ENCODE measurements around the gene NPL. TPM values are rescaled to one million over a fixed set of nuclear protein-coding genes. Genes with fewer than 3 reads are reported as not detected.

NPL gene
- total and polyA plus RNA-seq, 2 of the 13 experiments (the other 11 are each of a cell fraction or from before 2014, with no cell fraction given): 0.03 to 0.04 TPM

DNA sequence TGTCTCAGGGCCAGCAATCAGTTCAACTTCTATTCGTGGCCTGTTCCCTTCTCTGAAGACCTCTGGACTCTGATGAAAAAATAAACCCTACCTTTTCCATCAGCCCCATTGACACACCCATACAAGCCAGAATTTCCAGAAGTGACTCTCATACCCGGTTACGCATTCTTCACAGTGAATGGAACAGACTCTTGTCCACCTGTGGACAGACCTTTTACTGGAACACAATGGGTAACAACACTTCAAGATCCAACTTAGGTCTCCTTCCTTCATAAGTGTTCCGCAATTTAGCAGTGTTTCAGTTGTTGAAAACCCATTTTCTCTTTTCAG lies 2.6 kb upstream of the NPL start:
- WGBS (ENCODE audit: low lambda C conversion rate): 69% methylated on average over 4 of the region's 4 CpGs
- H3K9ac ChIP-seq (ENCODE audit: insufficient read depth, low read depth, low read length): no peak overlapping the region
- CTCF ChIA-PET (ENCODE audit: low intra/inter-chr PET ratio, low total read pairs): interaction anchor here (1.2 to 2.2 kb wide), 2 partner anchors 186 to 702 kb away, joined by 3 to 6 read pairs; no protein-coding TSS in a partner anchor
- in situ Hi-C loops (cut with HindIII; ENCODE audit: extremely low pct_ligation_motif_present, low pct_unique_long_range_greater_than_20kb) (loop anchor here (5.0 to 25.0 kb wide), 3 partner anchors 185 to 700 kb away; partner anchors contain the start of gene RGS16), intact Hi-C loops (cut with micrococcal nuclease; ENCODE audit: unreplicated experiment) (no loop called here)
- no TSS peak for BruUV-seq (replicated peaks)
- ATAC-seq: no peak
- no peak overlapping the region for H3K27ac ChIP-seq (ENCODE audit: extremely low read length, insufficient read depth, low read length)
- POLR2A ChIA-PET: no interaction called here
- no peak for FAIRE-seq
- no peaks in the 10 kb centered on the region for H4K20me1 ChIP-seq (ENCODE audit: insufficient read depth, low read length)
- H3K36me3 ChIP-seq (replicated peaks in 1 of 2; ENCODE audit: control insufficient read depth in 1 of 2, insufficient read depth in 2 of 2, low read length in 2 of 2): no peaks in the 10 kb centered on the region
- no peaks in the 10 kb centered on the region for H3K79me2 ChIP-seq (ENCODE audit: insufficient read depth, low read length)
- peaks cover 8 to 37% of the 10 kb centered on the region in 2 experiments for H3K27me3 ChIP-seq (ENCODE audit: control insufficient read depth in 1 of 2, insufficient read depth in 2 of 2, low read length in 2 of 2)
- no peak overlapping the region for H2AFZ ChIP-seq (ENCODE audit: low read length)
- no peak overlapping the region for H3K4me2 ChIP-seq (ENCODE audit: low read depth, low read length)
- no peak for DNase-seq (ENCODE audit: low spot score)
- H3K9me3 ChIP-seq (ENCODE audit: low read length): no peaks in the 10 kb centered on the region
- no peak overlapping the region for H3K4me3 ChIP-seq (replicated peaks in 1 of 3; ENCODE audit: insufficient read depth in 1 of 3, low read depth in 2 of 3, low read length in 3 of 3)
- peaks cover 13% of the 10 kb centered on the region for H3K4me1 ChIP-seq (ENCODE audit: insufficient read depth, low read length)
- TF ChIP-seq ZBTB1 (CRISPR knock-in tag; IDR thresholded peaks at IDR 0.05; ENCODE audit: borderline replicate concordance): no peak
- no peak for TF ChIP-seq ZNF776 (CRISPR knock-in tag; IDR thresholded peaks at IDR 0.05)
- no peak for TF ChIP-seq MZF1 (CRISPR knock-in tag; IDR thresholded peaks at IDR 0.05; ENCODE audit: borderline replicate concordance)
- no peak for TF ChIP-seq HHEX (CRISPR knock-in tag; IDR thresholded peaks at IDR 0.05)
- TF ChIP-seq FOXA1 (IDR thresholded peaks at IDR 0.05): no peak
- no peak for TF ChIP-seq FOXA1 (CRISPR knock-in tag; IDR thresholded peaks at IDR 0.05)
- TF ChIP-seq TOPORS (CRISPR knock-in tag; IDR thresholded peaks at IDR 0.05): no peak
- no peak for TF ChIP-seq CCAR2 (optimal IDR thresholded peaks at IDR 0.05; ENCODE audit: low read depth, low read length)
- TF ChIP-seq ZNF317 (CRISPR knock-in tag; IDR thresholded peaks at IDR 0.05): no peak
- TF ChIP-seq, protein P1, sequence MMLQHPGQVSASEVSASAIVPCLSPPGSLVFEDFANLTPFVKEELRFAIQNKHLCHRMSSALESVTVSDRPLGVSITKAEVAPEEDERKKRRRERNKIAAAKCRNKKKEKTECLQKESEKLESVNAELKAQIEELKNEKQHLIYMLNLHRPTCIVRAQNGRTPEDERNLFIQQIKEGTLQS (CRISPR knock-in tag; IDR thresholded peaks at IDR 0.05): no peak
- no peak for TF ChIP-seq RARG (CRISPR knock-in tag; IDR thresholded peaks at IDR 0.05; ENCODE audit: low read depth)
- no peak for TF ChIP-seq MEIS2 (CRISPR knock-in tag; IDR thresholded peaks at IDR 0.05)
- TF ChIP-seq ZKSCAN1 (IDR thresholded peaks at IDR 0.05; ENCODE audit: low read length): no peak
- TF ChIP-seq HNRNPL (IDR thresholded peaks at IDR 0.05; ENCODE audit: low read depth, low read length): no peak
- TF ChIP-seq, protein P2, sequence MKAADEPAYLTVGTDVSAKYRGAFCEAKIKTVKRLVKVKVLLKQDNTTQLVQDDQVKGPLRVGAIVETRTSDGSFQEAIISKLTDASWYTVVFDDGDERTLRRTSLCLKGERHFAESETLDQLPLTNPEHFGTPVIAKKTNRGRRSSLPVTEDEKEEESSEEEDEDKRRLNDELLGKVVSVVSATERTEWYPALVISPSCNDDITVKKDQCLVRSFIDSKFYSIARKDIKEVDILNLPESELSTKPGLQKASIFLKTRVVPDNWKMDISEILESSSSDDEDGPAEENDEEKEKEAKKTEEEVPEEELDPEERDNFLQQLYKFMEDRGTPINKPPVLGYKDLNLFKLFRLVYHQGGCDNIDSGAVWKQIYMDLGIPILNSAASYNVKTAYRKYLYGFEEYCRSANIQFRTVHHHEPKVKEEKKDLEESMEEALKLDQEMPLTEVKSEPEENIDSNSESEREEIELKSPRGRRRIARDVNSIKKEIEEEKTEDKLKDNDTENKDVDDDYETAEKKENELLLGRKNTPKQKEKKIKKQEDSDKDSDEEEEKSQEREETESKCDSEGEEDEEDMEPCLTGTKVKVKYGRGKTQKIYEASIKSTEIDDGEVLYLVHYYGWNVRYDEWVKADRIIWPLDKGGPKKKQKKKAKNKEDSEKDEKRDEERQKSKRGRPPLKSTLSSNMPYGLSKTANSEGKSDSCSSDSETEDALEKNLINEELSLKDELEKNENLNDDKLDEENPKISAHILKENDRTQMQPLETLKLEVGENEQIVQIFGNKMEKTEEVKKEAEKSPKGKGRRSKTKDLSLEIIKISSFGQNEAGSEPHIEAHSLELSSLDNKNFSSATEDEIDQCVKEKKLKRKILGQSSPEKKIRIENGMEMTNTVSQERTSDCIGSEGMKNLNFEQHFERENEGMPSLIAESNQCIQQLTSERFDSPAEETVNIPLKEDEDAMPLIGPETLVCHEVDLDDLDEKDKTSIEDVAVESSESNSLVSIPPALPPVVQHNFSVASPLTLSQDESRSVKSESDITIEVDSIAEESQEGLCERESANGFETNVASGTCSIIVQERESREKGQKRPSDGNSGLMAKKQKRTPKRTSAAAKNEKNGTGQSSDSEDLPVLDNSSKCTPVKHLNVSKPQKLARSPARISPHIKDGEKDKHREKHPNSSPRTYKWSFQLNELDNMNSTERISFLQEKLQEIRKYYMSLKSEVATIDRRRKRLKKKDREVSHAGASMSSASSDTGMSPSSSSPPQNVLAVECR (CRISPR knock-in tag; IDR thresholded peaks at IDR 0.05; ENCODE audit: borderline replicate concordance): no peak
- no peak for TF ChIP-seq NFIB (CRISPR knock-in tag; IDR thresholded peaks at IDR 0.05; ENCODE audit: borderline replicate concordance)
- no peak for TF ChIP-seq PCBP1 (IDR thresholded peaks at IDR 0.05; ENCODE audit: borderline replicate concordance, low read depth, low read length)
- no peak for TF ChIP-seq ZNF432 (CRISPR knock-in tag; IDR thresholded peaks at IDR 0.05; ENCODE audit: borderline replicate concordance)
- TF ChIP-seq SNRNP70 (IDR thresholded peaks at IDR 0.05; ENCODE audit: low read depth, low read length): no peak
- TF ChIP-seq MAFF (IDR thresholded peaks at IDR 0.05; ENCODE audit: low read depth, low read length): no peak

All from HepG2 (cell line).